Natural killer cell (primary cell): ENCODE measurements around the gene TMC1. TPM values are rescaled to one million over a fixed set of nuclear protein-coding genes. Genes with fewer than 3 reads are reported as not detected.

Source experiments
- ATAC-seq, 3 donors: fragments of 150-1000 bp in 2 of 3; fragments of 200-7000 bp in 1 of 3; cut with Tn5 transposase; 1 replicate in 1 of 3; 2 replicates in 2 of 3; pipeline ENCODE4 v1.10.0; 2021; ENCODE audit warnings: mild to moderate bottlenecking in 2 of 3, moderate library complexity in 2 of 3
- DNase-seq, 2 donors: peaks; one replicate each; pipeline versions ENCODE4 v3.0.0 to v3.0.0-alpha.2; 2013 to 2021; ENCODE audit warnings: mixed read lengths in 1 of 2
- H3K27ac ChIP-seq: one replicate; pipeline ENCODE4 v1.5.1; 2013; ENCODE audit warnings: mild to moderate bottlenecking, low read length
- H3K27me3 ChIP-seq: one replicate; pipeline ENCODE4 v1.6.1; 2013; ENCODE audit warnings: low read length; ENCODE audit not compliant: control insufficient read depth, insufficient read depth
- H3K36me3 ChIP-seq: one replicate; pipeline ENCODE4 v1.6.1; 2013; ENCODE audit warnings: low read length; ENCODE audit not compliant: control insufficient read depth, insufficient read depth
- H3K4me1 ChIP-seq: one replicate; pipeline ENCODE4 v1.6.1; 2013; ENCODE audit warnings: low read length; ENCODE audit not compliant: control insufficient read depth, insufficient read depth
- H3K4me3 ChIP-seq: one replicate; pipeline ENCODE4 v1.5.1; 2013; ENCODE audit warnings: low read length
- H3K9me3 ChIP-seq: one replicate; pipeline ENCODE4 v1.6.1; 2013; ENCODE audit warnings: low read length; ENCODE audit not compliant: control insufficient read depth, insufficient read depth
- H3K27ac Mint-ChIP-seq, 2 donors: one replicate each; pipeline ENCODE4 v1.8.0; 2022; ENCODE audit warnings: mild to moderate bottlenecking in 2 of 2, mixed read lengths in 2 of 2, moderate library complexity in 1 of 2
- H3K27me3 Mint-ChIP-seq, 2 donors: one replicate each; pipeline ENCODE4 v1.8.0; 2022; ENCODE audit warnings: low read depth in 2 of 2, mixed read lengths in 2 of 2
- H3K36me3 Mint-ChIP-seq: one replicate; pipeline ENCODE4 v1.8.0; 2022; ENCODE audit warnings: mixed read lengths
- H3K4me1 Mint-ChIP-seq, 2 donors: one replicate each; pipeline ENCODE4 v1.8.0; 2022; ENCODE audit warnings: mixed read lengths in 2 of 2
- H3K4me3 Mint-ChIP-seq: one replicate; pipeline ENCODE4 v1.8.0; 2022; ENCODE audit warnings: mild to moderate bottlenecking, moderate library complexity, mixed read lengths
- H3K9me3 Mint-ChIP-seq, 2 donors: one replicate each; pipeline ENCODE4 v1.8.0; 2022; ENCODE audit warnings: mixed read lengths in 2 of 2
- WGBS: methylation state at CpG from one replicate; pipeline ENCODE4 v1.1.7; 2013; ENCODE audit warnings: missing lambda C conversion rate; ENCODE audit not compliant: insufficient coverage; 5-methylcytosine and 5-hydroxymethylcytosine counted together
- intact Hi-C: fragments of 100-400 bp; cut with micrococcal nuclease; formaldehyde crosslinking; loops from one replicate; pipeline ENCODE4 v1.14.2; 2022
- total RNA-seq, 4 donors: library from RNA; stranded (reverse); fragments of 120-200 nt in 1 of 4; gene quantifications; one replicate each; pipeline versions ENCODE4 v1.2.3 to v1.2.4, GENCODE V29; 2013 to 2022
- TF ChIP-seq, protein P1 (sequence below): fragments of 200-600 bp; IDR thresholded peaks from one replicate; pipeline ENCODE4 v1.8.0; 2022; ENCODE audit warnings: antibody characterized with exemption

TMC1 gene
- total RNA-seq, 3 donors from 2014 or later (not counting 1 experiment from before 2014, with no cell fraction given): not detected

DNA sequence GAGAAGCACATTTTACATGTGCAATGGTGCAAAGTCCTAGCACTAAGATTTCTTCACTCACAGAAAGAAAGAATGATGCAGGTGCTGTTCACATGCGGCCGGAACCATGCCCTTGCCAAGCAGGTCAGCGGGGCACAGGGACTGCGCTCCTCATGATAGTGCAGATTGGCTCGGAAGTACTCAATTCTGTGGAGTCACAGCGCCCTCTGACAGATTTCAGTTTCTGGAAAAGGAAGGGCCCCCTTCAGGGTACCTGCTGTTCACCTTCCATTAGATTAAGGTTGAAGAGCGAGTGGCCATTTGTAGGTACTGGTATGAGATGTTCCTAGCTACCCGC, 75.7 kb downstream of the TMC1 start:
- H3K27ac Mint-ChIP-seq: no peak overlapping the region
- no peak overlapping the region for H3K4me3 Mint-ChIP-seq
- H3K9me3 ChIP-seq: no peaks in the 10 kb centered on the region
- no peaks in the 10 kb centered on the region for H3K4me1 ChIP-seq
- H3K9me3 Mint-ChIP-seq: no peaks in the 10 kb centered on the region
- DNase-seq (no peak), ATAC-seq (no peak)
- no peaks in the 10 kb centered on the region for H3K36me3 Mint-ChIP-seq
- WGBS: 87% methylated on average over 7 of the region's 8 CpGs
- H3K36me3 ChIP-seq: no peaks in the 10 kb centered on the region
- TF ChIP-seq, protein P1, sequence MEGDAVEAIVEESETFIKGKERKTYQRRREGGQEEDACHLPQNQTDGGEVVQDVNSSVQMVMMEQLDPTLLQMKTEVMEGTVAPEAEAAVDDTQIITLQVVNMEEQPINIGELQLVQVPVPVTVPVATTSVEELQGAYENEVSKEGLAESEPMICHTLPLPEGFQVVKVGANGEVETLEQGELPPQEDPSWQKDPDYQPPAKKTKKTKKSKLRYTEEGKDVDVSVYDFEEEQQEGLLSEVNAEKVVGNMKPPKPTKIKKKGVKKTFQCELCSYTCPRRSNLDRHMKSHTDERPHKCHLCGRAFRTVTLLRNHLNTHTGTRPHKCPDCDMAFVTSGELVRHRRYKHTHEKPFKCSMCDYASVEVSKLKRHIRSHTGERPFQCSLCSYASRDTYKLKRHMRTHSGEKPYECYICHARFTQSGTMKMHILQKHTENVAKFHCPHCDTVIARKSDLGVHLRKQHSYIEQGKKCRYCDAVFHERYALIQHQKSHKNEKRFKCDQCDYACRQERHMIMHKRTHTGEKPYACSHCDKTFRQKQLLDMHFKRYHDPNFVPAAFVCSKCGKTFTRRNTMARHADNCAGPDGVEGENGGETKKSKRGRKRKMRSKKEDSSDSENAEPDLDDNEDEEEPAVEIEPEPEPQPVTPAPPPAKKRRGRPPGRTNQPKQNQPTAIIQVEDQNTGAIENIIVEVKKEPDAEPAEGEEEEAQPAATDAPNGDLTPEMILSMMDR: no peak
- peaks cover 0 to 5% of the 10 kb centered on the region in 2 donors for H3K4me1 Mint-ChIP-seq
- no peak overlapping the region for H3K27ac ChIP-seq
- peaks cover 7 to 24% of the 10 kb centered on the region in 2 donors for H3K27me3 Mint-ChIP-seq
- no peak overlapping the region for H3K4me3 ChIP-seq
- intact Hi-C loops: no loop called here
- peaks cover 2% of the 10 kb centered on the region for H3K27me3 ChIP-seq

DNA sequence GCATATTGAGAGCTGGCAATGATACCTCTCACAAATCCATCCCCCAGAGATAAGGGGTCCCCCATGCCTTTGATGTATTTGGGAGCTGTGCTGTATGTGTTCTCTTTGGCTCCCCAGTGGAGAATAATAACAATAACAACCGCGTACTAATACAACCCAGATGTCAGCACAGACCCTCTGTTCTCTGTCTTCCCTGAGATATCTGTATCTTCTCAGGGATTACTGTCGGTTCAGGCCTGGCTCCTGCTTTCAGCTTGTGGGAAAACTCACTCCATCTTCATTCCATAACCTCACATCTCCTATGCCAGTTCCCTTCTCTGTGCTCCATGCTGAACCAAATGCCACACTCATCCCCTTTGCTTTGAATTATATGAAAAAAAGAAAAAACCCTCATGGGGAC, 76.2 kb downstream of the TMC1 start:
- Mint-ChIP-seq H3K27me3 (peaks cover 7 to 23% of the 10 kb centered on the region in 2 donors), H3K4me1 (peaks cover 0 to 5% of the 10 kb centered on the region in 2 donors), H3K27ac (no peak overlapping the region), H3K9me3 (no peaks in the 10 kb centered on the region), H3K4me3 (no peak overlapping the region), H3K36me3 (no peaks in the 10 kb centered on the region)
- DNase-seq (no peak), ATAC-seq (no peak)
- Histone ChIP-seq H3K9me3 (no peaks in the 10 kb centered on the region), H3K27me3 (peaks cover 2% of the 10 kb centered on the region), H3K27ac (no peak overlapping the region), H3K36me3 (no peaks in the 10 kb centered on the region), H3K4me3 (no peak overlapping the region), H3K4me1 (no peaks in the 10 kb centered on the region)
- TF ChIP-seq, protein P1: no peak
- WGBS: 94% methylated on average over 3 of the region's 3 CpGs
- intact Hi-C loops: no loop called here

DNA sequence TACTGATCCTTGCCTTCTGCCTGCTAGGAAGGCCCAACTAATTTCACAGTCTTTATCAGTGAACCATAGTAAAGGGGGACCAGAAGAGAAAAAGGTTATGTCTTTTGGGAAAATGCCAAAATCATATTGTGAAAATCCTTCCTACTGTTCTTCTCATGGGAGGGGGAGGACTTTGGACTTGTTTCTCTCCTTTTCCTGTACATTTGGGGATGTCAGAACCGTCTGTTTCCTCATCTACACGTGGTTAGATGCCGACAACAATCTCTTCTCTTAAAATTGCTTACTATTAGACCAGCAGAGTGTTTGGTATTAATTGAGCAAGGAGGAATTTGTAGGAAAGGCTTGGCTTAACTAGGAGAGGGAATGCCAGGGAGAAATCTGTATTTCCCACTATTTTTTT, 77.2 kb downstream of the TMC1 start:
- no peaks in the 10 kb centered on the region for H3K4me1 ChIP-seq
- H3K9me3 ChIP-seq: no peaks in the 10 kb centered on the region
- Mint-ChIP-seq H3K9me3 (no peaks in the 10 kb centered on the region), H3K27ac (no peak overlapping the region), H3K4me1 (peaks cover 0 to 5% of the 10 kb centered on the region in 2 donors), H3K36me3 (no peaks in the 10 kb centered on the region), H3K4me3 (no peak overlapping the region), H3K27me3 (peaks cover 7 to 17% of the 10 kb centered on the region in 2 donors)
- no peak overlapping the region for H3K4me3 ChIP-seq
- WGBS: no CpG with 5 or more reads among the region's 3 CpGs
- no peak overlapping the region for H3K27ac ChIP-seq
- intact Hi-C loops: no loop called here
- DNase-seq (no peak), ATAC-seq (no peak)
- TF ChIP-seq, protein P1: no peak
- no peaks in the 10 kb centered on the region for H3K36me3 ChIP-seq
- peaks cover 1% of the 10 kb centered on the region for H3K27me3 ChIP-seq

DNA sequence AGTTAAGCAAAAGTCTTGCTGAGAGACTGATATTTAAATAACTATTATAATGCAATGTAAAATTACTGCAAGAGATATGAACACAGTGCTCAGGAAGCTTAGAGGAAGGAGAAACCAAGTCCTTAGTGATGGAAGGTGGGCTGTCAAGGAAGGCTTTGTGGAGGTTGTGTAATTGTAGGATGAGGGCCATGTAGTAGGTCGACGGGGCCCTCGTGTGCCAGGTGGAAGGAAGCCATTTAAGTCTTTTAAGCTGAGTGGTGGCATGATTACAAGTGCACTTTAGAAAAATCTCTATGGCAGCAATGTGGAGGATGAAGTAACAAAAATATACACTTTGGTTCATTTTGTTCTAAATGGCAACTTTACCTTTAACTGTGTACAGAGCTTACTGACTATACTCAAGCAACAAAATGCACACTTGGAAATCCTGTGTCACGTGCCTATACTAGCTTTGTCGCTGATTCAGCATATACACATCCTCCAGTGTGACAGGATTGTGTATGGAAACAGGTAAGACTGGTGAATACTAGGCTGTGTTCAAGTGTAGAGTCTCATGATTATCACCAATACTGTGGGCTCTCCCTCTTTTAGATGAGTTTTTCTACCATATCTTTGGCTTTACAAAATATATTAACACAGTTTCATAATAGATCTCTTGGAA, 78.6 kb downstream of the TMC1 start:
- peaks cover 0 to 4% of the 10 kb centered on the region in 2 donors for H3K27me3 Mint-ChIP-seq
- H3K36me3 ChIP-seq: no peaks in the 10 kb centered on the region
- H3K4me3 ChIP-seq: no peak overlapping the region
- 77% methylated on average over 5 of the region's 5 CpGs for WGBS
- ATAC-seq (no peak), DNase-seq (no peak)
- intact Hi-C loops: no loop called here
- TF ChIP-seq, protein P1: no peak
- H3K27ac ChIP-seq: no peak overlapping the region
- no peak overlapping the region for H3K4me3 Mint-ChIP-seq
- H3K36me3 Mint-ChIP-seq: no peaks in the 10 kb centered on the region
- H3K27me3 ChIP-seq: no peaks in the 10 kb centered on the region
- H3K9me3 ChIP-seq: no peaks in the 10 kb centered on the region
- H3K9me3 Mint-ChIP-seq: no peaks in the 10 kb centered on the region
- peaks cover 0 to 5% of the 10 kb centered on the region in 2 donors for H3K4me1 Mint-ChIP-seq
- no peaks in the 10 kb centered on the region for H3K4me1 ChIP-seq
- no peak overlapping the region for H3K27ac Mint-ChIP-seq
